Measurements from ENCODE around the gene ARHGEF28. TPM values are rescaled to one million over a fixed set of nuclear protein-coding genes. Genes with fewer than 3 reads are reported as not detected.

ARHGEF28 gene
- total RNA-seq, 1 experiment from 2014 or later: 0.57 TPM

DNA sequence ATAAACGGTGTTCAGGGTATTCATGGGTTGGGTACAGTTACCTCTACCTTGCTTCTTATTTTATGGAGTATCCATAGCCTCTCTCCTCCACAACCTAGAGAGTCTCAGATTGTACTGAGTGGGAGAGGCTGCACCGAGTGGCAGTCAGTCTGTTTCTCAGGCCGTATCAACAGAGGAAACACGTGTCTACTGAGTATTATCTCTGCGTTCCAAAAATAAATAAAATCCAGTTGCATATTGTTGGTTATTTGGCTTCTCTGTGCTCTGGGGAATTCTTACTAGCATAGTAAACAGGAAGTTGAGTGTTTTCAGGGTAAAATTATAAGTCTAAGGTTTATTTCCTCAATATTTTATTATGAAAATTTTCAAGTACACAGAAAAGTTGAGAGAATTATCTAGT, 231.0 kb downstream of the ARHGEF28 start:
- Histone ChIP-seq H2BK5ac (ENCODE audit: insufficient read length, low read length) (no peak overlapping the region), H2BK120ac (ENCODE audit: low read depth, low read length, poor library complexity, severe bottlenecking) (no peak overlapping the region), H3K23ac (ENCODE audit: insufficient read length, low read depth, low read length) (no peak overlapping the region), H3T11ph (ENCODE audit: low read length) (no peak overlapping the region), H3K27ac (ENCODE audit: insufficient read length, low read depth, low read length) (no peak overlapping the region), H3K9ac (ENCODE audit: extremely low read depth, insufficient read length, low read length) (no peak overlapping the region), H3K4ac (ENCODE audit: low read depth, low read length) (no peak overlapping the region), H3K79me1 (ENCODE audit: insufficient read depth, low read depth, low read length, poor library complexity, severe bottlenecking) (no peaks in the 10 kb centered on the region), H3K9me3 (ENCODE audit: control insufficient read depth, low read depth, low read length) (no peaks in the 10 kb centered on the region), H2BK12ac (ENCODE audit: insufficient read length, low read depth, low read length) (no peak overlapping the region), H2AFZ (ENCODE audit: low read length) (no peak overlapping the region), H2BK20ac (ENCODE audit: low read depth, low read length, poor library complexity, severe bottlenecking) (no peak overlapping the region), H4K5ac (ENCODE audit: insufficient read length, low read depth, low read length) (no peak overlapping the region), H3K56ac (ENCODE audit: insufficient read length, low read depth, low read length) (no peak overlapping the region), H4K8ac (replicated peaks; ENCODE audit: insufficient read length, low read depth, low read length) (no peak overlapping the region), H3K23me2 (ENCODE audit: insufficient read length, low read depth, low read length, poor library complexity, severe bottlenecking) (no peaks in the 10 kb centered on the region), H3K4me1 (ENCODE audit: insufficient read depth, low read length) (no peaks in the 10 kb centered on the region; the same call in 1 of the 2 replicates), H4K91ac (ENCODE audit: insufficient read length, low read depth, low read length) (no peak overlapping the region), H3K4me2 (ENCODE audit: insufficient read depth, insufficient read length, low read length) (no peak overlapping the region), H2AK5ac (ENCODE audit: insufficient read length, low read length) (no peak overlapping the region), H2BK15ac (ENCODE audit: low read depth, low read length) (no peak overlapping the region), H3K79me2 (ENCODE audit: insufficient read depth, low read length) (no peaks in the 10 kb centered on the region), H4K20me1 (ENCODE audit: control insufficient read depth, insufficient read depth, insufficient read length) (no peaks in the 10 kb centered on the region), H3K27me3 (ENCODE audit: insufficient read depth, low read length) (no peaks in the 10 kb centered on the region), H3K18ac (ENCODE audit: insufficient read length, low read depth, low read length) (no peak overlapping the region), H3K14ac (ENCODE audit: insufficient read depth, low read length) (no peak overlapping the region)
- no CpG with 5 or more reads among the region's 5 CpGs for WGBS (ENCODE audit: extremely low coverage, insufficient read length, low lambda C conversion rate)
- Mint-ChIP-seq H3K27me3 (ENCODE audit: low read depth) (no peaks in the 10 kb centered on the region), H3K9me3 (no peaks in the 10 kb centered on the region), H3K4me1 (peaks cover 13% of the 10 kb centered on the region in 2 experiments), H3K36me3 (ENCODE audit: insufficient read depth in 1 of 3, low read depth in 3 of 3) (no peaks in the 10 kb centered on the region), H3K27ac (no peak overlapping the region), H3K4me3 (no peak overlapping the region)
- TF ChIP-seq CTCF (conservative IDR thresholded peaks at IDR 0.05): no peak
- no peak for DNase-seq
